Coronary artery (tissue), 2 donors: Measurements from ENCODE around the gene KAT14.
A peak's percentile ranks its signal among the peaks of the same experiment; 100 is the strongest.
"Not testable (repeated sequence)": the region's sequence is repeated elsewhere in the genome, so short reads cannot be mapped to it uniquely, and the experiment has no call there.

Experiments
- DNase-seq: peaks from one replicate; pipeline ENCODE4 v3.0.0-alpha.2; 2017; ENCODE audit warnings: low spot score
- H3K27ac ChIP-seq, 2 donors: fragments of 200-600 bp; sonication (generic); one replicate each; pipeline ENCODE4 v1.5.1; 2016 to 2019
- H3K4me3 ChIP-seq: fragments of 200-600 bp; sonication (generic); 2 replicates; pipeline ENCODE4 v1.5.1; 2016; ENCODE audit warnings: mild to moderate bottlenecking, moderate library complexity
- TF ChIP-seq, protein P1 (sequence below): fragments of 200-600 bp; sonication (generic); IDR thresholded peaks from one replicate; pipeline ENCODE4 v1.5.1; 2019; ENCODE audit warnings: antibody characterized with exemption

Gene KAT14

DNA sequence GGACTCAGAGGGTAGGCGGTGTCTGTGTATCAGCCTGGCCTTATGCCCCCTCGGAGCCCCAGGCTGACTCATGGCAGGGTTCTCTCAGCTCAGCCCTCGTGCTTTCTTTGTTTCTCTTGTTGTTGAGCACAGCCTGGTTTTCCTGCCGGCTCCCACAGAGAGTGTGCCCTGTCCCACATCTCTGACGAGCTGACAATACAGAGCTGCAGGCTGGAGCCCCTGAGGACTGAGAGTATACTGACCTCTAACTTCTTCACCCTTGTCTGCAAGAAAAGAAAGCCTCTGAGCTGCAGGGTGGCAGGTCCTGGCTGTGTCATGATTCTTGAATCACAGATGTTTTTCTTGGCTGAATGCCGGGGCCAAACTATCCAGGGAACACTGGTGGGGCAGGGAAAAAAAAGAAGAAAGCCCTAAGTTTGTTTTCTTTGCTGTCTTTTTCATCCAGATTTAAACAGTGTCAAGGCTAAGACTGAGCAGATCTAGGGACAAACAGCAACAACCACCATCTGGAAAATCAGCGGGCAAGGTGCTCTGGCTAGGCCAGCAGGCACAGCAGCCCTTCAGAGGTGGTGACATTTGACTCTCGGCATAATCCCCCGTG, 87.4 kb downstream of the KAT14 start:
- no peak for DNase-seq
- H3K27ac ChIP-seq, result no peak overlapping the region
- TF ChIP-seq, protein P1, sequence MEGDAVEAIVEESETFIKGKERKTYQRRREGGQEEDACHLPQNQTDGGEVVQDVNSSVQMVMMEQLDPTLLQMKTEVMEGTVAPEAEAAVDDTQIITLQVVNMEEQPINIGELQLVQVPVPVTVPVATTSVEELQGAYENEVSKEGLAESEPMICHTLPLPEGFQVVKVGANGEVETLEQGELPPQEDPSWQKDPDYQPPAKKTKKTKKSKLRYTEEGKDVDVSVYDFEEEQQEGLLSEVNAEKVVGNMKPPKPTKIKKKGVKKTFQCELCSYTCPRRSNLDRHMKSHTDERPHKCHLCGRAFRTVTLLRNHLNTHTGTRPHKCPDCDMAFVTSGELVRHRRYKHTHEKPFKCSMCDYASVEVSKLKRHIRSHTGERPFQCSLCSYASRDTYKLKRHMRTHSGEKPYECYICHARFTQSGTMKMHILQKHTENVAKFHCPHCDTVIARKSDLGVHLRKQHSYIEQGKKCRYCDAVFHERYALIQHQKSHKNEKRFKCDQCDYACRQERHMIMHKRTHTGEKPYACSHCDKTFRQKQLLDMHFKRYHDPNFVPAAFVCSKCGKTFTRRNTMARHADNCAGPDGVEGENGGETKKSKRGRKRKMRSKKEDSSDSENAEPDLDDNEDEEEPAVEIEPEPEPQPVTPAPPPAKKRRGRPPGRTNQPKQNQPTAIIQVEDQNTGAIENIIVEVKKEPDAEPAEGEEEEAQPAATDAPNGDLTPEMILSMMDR, result no peak
- peak overlapping the region; percentile 12 for H3K4me3 ChIP-seq

DNA sequence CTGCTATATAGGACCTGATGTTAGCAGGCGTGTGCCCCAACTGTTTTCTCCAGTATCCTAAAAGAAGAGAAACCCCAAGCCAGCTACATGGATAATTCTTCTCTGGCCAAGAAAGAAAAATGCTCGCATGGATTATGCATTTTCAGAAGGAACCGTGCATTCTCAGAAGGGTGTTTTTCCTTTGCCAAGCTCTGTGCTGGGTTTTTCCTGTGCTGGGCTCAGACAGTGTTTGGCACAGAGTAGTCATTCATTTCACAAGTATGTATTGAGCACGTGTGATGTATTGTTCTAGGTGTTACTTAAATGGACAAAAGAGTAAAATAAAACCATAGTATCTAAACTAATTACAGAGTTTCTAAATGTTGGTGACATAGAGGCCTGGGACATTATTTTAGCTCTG, 88.0 kb downstream of the KAT14 start:
- TF ChIP-seq, protein P1, result no peak
- no peak overlapping the region for H3K27ac ChIP-seq
- peak overlapping the region; percentile 12 for H3K4me3 ChIP-seq
- no peak for DNase-seq

DNA sequence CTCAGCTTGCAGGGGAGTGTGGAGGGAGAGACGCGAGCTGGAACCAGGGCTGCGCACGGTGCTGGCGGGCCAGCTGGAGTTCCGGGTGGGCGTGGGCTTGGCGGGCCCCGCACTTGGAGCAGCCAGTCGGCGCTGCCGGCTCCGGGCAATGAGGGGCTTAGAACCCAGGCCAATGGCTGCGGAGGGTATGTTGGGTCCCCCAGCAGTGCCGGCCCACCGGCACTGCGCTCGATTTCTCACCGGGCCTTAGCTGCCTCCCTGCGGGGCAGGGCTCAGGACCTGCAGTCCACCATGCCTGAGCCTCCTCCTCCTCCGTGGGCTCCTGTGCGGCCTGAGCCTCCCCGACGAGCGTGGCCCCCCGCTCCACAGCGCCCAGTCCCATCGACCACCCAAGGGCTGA, 89.1 kb downstream of the KAT14 start:
- H3K27ac ChIP-seq, DNase-seq, H3K4me3 ChIP-seq: not testable (repeated sequence)

DNA sequence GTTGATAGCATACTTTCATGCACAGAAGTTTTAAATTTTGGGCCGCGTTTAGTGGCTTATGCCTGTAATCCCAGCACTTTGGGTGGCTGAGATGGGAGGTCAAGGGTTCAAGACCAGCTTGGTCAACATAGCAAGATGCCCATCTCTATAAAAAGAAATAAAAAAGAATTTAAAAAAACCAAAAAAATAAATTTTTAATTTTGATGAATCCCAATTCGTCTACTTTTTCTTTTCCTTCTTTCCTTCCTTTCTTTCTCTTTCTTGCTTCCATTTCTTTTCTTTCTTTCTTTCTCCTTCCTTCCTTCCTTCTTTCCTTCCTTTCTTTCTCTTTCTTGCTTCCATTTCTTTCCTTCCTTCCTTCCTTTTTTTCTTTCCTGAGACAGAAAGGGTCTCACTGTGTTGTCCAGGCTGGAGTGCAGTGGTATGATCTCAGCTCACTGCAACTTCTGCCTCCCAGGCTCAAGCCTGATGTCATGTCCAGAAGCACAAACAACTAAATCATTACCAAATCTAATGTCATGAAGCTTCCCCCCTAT, 95.8 kb downstream of the KAT14 start:
- TF ChIP-seq, protein P1, result no peak
- no peak overlapping the region for H3K27ac ChIP-seq
- no peak for DNase-seq
- no peak overlapping the region for H3K4me3 ChIP-seq
